Suppressor macrophage treated with lipopolysaccharide for 4 hours (primary cell): ENCODE measurements around the gene LTB4R2.
"Not testable (repeated sequence)": the region's sequence is repeated elsewhere in the genome, so short reads cannot be mapped to it uniquely, and the experiment has no call there.

Experiments used
- DNase-seq: peaks from one replicate; pipeline ENCODE4 v3.0.0-alpha.2; 2020

LTB4R2 gene

DNA sequence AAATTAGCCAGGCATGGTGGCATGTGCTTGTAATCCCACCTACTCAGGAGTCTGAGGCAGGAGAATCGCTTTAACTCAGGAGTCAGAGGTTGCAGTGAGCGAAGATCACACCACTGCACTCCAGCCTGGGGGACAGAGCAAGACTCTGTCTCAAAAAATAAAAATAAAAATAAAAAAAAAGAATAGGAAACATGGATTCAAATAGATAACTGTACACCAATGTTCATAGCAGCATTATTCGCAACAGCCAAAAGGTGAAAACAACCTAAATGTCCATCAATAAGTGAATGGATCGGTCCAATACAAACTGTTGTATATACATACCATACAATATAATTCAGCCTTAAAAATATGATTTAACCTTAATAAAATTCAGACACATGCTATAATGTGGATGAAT is 32.9 kb downstream of the LTB4R2 start:
- no peak for DNase-seq

DNA sequence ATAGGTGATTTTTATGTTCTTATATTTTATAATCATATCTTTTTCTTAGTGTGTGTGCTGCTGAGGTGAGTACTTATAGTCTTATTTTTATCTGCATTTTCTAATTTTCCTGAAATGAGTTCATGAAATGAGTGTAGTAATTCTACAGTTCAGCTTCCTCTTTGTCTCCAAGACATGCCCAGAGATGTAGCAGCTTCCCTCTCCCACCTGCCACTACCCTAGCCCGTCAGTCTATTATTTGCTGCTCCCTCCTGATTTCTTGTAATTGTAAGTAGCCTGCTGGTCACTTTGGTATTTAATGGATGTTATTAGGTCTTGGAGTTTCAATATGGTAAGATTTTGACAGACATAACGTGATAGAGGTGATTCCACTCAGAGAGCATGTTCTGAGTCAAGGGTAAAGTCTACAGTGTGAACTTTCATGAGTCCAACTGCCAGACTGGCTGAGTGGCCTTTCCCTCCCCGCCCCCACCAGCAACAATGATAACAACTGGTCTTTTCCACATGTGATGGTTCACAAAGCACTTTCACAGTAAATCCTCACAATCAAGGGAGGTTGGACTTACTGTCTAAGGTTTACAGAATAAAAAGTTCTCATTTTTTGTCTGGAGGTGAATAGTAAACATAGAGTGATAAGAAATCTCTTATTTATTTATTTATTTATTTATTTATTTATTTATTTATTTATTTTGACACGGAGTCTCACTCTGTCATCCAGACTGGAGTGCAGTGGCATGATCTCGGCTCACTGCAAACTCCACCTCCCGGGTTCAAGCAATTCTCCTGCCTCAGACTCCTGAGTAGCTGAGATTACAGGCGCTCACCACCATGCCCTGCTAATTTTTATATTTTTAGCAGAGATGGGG is 34.1 kb downstream of the LTB4R2 start:
- DNase-seq: no peak

DNA sequence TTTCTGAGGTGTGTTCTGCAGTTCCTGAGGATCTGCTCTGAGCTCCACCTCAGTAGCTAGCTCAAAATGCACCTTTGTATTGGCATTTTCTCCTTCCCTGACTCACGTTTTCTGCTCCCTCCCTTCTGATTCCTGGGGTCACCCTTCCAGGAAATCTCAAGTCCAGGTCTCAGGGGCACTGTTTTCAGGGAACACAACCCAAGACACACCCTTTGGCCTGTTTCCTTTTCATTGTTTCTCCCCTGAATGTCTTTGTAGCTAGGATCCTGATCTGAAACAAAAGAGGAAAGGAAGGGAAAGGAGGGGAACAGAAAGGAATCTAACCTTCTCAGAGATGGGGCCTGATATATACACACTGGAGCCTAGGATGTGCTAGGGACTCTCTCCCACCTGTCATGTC is 37.2 kb downstream of the LTB4R2 start:
- no peak for DNase-seq

DNA sequence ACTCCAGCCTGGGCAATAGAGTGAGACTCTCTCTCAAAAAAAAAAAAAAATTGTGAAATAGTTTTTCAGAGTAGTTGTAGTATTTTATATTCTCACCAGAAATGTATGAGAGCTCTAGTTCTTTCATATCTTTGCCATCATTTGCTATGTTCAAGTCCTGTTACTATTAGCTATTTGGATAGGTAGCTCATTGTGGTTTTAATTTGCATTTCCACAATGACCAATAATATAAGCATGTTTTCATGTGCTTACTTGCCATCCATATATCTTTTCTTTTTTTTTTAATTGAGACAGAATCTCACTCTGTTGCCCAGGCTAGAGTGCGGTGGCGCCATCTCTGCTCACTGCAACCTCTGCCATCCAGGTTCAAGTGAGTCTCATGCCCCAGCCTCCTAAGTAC is 38.2 kb downstream of the LTB4R2 start:
- no peak for DNase-seq

DNA sequence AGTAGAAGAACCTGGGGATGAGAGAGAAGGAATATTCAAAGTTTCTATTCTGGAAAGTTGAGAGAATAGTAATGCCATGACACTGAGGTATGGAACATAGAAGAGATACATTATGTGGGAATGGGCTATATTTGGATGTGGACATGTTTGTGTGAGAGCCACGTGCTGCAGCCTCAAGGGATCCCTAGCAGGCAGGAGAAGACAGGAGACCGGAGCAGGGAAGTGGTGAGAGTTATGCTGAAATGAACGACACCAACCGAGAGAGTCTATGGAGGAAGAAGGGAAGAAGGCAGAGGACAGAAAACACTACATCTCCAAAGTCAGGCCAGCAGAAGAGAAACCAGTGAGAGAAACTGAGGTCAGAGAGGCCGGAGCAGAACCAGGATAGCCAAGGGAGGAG is 39.8 kb downstream of the LTB4R2 start:
- DNase-seq: no peak

DNA sequence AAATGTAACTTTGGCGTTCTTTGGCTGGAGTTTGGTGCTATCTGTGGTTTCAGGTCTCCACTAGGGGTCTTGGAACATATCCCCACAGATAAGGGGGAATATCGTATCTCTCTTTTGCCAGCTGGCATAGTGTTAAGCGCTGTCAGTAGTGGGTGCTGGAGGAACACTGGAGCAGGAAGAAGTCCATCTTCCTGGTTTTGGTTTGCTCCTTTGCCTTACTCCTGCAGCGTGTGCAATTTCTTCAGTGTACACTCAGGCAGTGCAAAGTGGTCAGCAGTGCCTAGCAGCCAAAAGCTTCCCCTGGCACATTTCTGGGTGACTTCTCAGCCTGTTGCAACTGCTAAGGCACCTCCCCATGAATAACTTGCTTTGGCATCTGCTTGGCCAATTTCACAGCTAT is 41.6 kb downstream of the LTB4R2 start:
- no peak for DNase-seq

DNA sequence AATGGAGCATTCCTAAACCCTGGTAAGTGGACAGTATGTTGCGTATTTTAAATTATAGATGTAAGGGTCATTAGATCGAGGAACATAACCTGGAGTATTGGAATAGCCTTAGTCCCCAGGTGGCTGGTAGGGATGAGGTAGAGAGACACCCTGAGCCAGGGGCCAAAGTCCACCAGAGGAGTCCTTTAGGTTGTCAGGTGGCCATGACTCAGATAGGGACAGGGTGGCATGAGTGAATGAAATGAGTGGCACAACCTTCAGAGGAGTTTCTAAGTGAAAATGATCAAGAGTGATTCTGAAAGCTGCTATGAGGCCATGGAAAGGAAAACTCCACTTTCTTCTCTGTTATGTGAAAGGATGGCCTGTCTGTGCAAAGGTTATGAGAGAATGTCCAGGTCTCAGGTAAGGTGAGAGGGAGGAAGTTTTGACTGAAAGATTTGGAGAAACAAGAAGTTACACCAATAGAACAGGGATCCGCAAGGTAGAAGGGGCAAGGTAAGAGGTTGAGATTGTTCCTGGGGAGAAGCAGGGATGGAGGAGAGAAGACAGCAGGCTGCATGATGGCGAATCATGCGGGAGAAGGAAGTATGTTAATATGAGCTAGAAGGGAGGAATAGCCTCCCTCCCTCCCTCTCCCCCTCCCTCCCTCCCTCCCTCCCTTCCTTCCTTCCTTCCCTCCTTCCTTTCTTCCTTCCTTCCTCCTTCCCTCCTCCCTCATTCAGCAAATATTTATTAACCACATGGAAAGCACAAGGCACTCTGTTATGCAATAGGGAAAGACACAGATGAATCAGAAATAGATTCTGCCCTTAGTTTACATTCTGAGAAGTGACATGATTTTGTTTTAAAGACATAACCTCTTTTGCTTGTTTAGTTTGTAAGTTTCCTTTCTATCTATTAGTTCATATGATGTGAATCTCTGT is 43.9 kb downstream of the LTB4R2 start:
- peak; percentile 66 for DNase-seq

DNA sequence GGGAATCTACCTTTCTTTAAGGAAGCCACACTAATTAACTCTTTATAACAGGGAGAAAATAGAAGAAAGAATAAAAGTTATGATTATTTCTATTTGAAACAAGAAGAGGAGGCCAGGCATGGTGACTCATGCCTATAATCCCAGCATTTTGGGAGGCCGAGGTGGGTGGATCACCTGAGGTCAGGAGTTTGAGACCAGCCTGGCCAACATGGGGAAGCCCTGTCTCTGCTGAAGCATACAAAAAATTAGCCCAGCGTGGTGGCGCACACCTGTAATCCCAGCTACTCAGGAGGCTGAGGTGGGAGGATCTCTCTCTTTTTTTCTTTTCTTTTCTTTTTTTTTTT is 44.5 kb downstream of the LTB4R2 start:
- not testable (repeated sequence) for DNase-seq

DNA sequence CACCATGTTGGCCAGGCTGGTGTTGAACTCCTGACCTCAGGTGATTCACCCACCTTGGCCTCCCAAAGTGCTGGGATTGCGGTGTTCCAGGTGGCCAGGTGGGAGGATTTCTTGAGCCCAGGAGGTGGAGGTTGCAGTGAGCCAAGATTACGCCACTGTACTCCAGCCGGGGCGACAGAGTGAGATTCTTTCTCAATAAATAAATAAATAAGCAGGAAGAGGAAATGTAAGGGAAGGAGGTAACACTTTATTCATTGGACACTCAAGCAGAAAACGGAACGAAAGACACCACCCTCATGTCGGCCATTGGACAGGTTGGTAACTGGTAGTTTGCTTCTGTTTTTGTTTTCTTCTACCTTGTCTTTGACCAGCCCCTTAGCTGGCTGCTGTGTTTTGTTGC is 45.1 kb downstream of the LTB4R2 start:
- DNase-seq: no peak

DNA sequence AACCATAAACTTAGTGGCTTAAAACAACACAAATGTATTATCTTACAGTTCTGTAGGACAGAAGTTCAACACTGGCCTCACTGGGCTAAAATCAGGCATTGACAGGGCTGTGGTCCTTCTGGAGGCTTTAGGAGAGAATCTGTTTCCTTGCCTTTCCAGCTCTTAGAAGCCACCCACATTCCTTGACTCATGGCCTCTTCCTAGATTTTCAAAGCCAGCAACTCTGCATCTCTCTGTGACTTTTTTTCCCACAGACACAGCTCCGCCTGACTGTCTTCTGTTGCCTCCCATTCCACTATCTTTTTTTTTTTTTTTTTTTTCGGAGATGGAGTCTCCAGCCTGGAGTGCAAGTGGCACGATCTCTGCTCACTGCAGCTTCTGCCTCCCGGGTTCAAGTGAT is 46.3 kb downstream of the LTB4R2 start:
- DNase-seq: no peak

DNA sequence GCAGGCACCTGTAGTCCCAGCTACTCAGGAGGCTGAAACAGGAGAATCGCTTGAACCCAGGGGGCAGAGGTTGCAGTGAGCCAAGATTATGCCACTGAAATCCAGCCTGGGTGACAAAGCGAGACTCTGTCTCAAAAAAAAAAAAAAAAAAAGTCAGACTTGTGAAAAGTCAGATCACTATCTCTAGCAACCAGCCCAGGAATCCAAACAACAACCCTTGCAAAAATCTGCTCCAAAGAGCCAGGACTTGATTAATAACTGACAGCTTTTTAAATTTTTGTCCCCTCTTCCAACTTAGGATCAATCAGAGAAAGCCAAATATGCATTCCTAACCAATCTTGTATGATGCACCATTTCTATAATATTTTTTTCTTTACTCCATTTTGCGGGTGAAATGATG is 50.3 kb downstream of the LTB4R2 start:
- no peak for DNase-seq

DNA sequence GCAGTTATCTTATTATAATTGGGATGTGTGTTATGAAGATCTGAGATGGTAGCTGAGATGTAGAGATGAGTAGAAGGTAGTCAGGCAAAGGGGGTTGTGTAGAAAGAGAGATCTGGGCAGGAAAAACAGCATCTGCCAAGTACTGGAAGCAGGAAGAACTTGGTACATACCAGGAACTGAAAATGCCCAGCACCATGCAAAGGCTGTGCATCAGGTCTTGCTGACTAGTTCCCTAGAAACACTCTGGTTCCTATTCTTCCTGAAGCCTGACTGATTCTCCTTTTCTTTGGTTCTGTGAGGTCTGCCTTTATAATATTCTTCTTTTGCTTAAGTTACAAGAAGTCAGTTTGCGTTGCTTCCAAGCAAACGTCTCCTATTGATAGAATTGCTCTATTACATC is 51.4 kb downstream of the LTB4R2 start:
- DNase-seq: peak; percentile 53
